Neural crest cell (in vitro differentiated cells): ENCODE data around the gene SRP14. TPM values are rescaled to one million over a fixed set of nuclear protein-coding genes. Genes with fewer than 3 reads are reported as not detected.

Experiments used
- DNase-seq: peaks from one replicate; pipeline ENCODE4 v3.0.0; 2021; ENCODE audit warnings: low read depth, mixed read lengths, low spot score
- H3K27ac Mint-ChIP-seq: one replicate; pipeline ENCODE4 v1.8.0; 2021; ENCODE audit warnings: mild to moderate bottlenecking, mixed read lengths; ENCODE audit not compliant: unreplicated experiment
- H3K27me3 Mint-ChIP-seq: 2 replicates; pipeline ENCODE4 v1.8.0; 2021; ENCODE audit warnings: low read depth, mild to moderate bottlenecking, mixed read lengths
- H3K36me3 Mint-ChIP-seq: 2 replicates; pipeline ENCODE4 v1.8.0; 2021; ENCODE audit warnings: low read depth, mild to moderate bottlenecking, mixed read lengths
- H3K4me1 Mint-ChIP-seq: 2 replicates; pipeline ENCODE4 v1.8.0; 2021; ENCODE audit warnings: mixed read lengths
- H3K4me3 Mint-ChIP-seq: one replicate; pipeline ENCODE4 v1.8.0; 2021; ENCODE audit warnings: mild to moderate bottlenecking, mixed read lengths
- H3K9me3 Mint-ChIP-seq: 2 replicates; pipeline ENCODE4 v1.8.0; 2021; ENCODE audit warnings: mixed read lengths
- CTCF ChIP-seq: fragments of 200-600 bp; sonication (generic); conservative IDR thresholded peaks from 2 replicates; pipeline ENCODE4 v1.5.0; 2021; ENCODE audit warnings: antibody characterized with exemption, mild to moderate bottlenecking
- total RNA-seq: library from RNA; stranded (reverse); gene quantifications from 2 replicates; pipeline ENCODE4 v1.2.1, GENCODE V29; 2021

Gene SRP14
- total RNA-seq, 1 donor from 2014 or later: 229 TPM

DNA sequence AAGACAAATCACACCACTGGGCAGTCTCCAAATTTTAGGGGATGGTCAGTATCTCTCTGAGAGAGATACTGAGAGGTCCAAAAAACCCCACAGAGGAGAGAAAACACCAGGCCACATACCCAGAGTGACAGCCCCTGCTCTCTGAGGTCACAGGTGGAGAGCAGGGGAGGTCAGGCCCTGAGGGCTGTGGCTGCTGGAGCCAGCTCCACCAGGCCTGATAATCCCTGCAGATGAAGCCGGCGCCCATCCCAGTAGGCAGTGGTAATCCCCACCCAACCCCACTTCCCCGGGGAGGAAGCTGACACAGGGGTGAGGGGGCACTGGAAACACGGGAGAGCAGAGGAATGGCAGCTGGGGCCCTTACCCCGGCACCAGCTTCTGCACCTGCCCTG lies 31.2 kb upstream of the SRP14 start:
- Mint-ChIP-seq H3K9me3 (peaks cover 2% of the 10 kb centered on the region), H3K36me3 (peaks cover 4% of the 10 kb centered on the region), H3K27ac (no peak overlapping the region), H3K27me3 (no peaks in the 10 kb centered on the region), H3K4me3 (peak overlapping the region; percentile 34), H3K4me1 (peaks cover 34% of the 10 kb centered on the region)
- no peak for TF ChIP-seq CTCF
- DNase-seq: no peak

DNA sequence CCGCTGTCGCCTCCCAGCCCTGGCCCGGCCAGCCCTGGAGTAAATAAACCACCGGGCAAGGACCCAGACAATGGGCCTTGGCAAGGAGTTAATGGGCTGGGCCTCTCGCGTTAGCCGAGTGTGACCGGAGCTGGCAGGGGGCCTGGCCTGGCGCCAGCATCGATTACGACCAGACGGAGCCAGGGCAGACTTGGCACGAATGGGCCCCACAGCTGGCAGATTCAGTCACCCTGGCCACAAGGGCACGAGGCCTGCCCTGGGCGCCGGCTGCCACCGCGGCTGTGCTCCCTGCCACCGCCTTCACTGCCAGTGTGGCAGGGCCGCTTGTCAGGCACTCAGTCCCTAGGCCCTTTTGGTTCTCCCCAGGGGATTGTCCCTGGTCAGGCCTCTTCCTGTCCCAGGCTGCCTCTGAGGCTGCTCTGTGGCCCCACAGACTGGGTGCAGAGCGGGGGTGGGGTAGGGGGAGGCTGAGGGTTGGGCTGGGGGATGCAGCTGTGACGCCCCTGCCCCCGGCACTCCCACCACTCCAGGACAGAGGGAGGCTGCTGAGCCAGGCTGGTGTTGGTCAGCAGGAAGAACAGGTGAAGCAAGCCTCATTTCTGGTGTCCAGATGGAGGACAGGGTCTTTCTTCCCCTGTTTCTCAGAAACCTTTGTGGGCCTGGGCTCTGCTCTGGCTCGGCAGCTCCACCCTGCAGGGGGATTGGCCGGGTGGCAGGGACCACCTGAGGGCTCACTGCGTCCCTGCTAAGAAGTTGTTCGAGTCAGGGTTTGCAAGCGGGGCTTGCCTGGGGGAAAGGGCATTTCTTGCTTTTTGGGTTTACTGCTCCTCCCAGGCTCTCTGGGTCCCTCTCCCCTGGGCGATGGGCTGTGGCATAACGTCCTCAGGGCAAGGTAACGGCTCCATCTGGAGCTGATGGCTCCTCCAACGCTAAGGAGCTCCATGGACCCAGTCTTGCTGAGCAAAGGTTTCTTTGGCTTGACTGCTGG lies 30.5 kb upstream of the SRP14 start:
- no peak for TF ChIP-seq CTCF
- peaks cover 4% of the 10 kb centered on the region for H3K36me3 Mint-ChIP-seq
- H3K27ac Mint-ChIP-seq: no peak overlapping the region
- H3K27me3 Mint-ChIP-seq: no peaks in the 10 kb centered on the region
- H3K4me3 Mint-ChIP-seq: peak overlapping the region; percentile 34
- peaks cover 38% of the 10 kb centered on the region for H3K4me1 Mint-ChIP-seq
- peaks cover 2% of the 10 kb centered on the region for H3K9me3 Mint-ChIP-seq
- no peak for DNase-seq

DNA sequence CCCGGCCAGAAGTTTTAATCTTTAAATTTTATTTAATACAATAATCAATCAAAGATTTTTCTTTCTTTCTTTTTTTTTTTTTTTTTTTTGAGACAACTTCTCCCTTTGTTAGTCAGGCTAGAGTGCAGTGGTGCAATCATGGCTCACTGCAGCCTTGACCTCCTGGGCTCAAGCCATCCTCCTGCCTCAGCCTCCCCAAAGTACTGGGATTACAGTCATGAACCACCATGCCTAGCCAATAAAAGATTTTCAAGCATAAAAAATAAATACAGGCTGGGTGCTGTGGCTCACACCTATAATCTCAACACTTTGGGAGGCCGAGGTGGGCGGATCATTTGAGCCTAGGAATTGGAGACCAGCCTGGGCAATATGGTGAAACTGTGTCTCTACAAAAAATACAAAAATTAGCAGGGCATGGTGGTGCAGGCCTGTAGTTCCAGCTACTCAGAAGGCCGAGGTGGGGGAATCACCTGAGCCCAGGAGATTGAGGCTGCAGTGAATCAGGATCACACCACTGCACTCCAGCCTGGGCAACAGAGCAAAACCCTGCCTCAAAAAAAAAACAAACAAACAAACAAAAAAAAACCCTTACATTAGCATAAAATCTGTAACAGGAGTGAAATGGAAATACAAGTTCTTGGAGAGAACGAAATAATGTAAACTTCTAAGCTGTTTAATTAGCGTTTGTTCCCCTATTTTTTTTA lies 29.1 kb upstream of the SRP14 start:
- Mint-ChIP-seq H3K4me1 (peaks cover 38% of the 10 kb centered on the region), H3K4me3 (no peak overlapping the region), H3K9me3 (no peaks in the 10 kb centered on the region), H3K36me3 (no peaks in the 10 kb centered on the region), H3K27me3 (no peaks in the 10 kb centered on the region), H3K27ac (no peak overlapping the region)
- no peak for DNase-seq
- no peak for TF ChIP-seq CTCF

GRCh38 chr15:40066589-40066988 lies 27.6 kb upstream of the SRP14 start:
- Mint-ChIP-seq H3K4me1 (peaks cover 32% of the 10 kb centered on the region), H3K27ac (no peak overlapping the region), H3K4me3 (peak overlapping the region; percentile 20), H3K27me3 (no peaks in the 10 kb centered on the region), H3K36me3 (no peaks in the 10 kb centered on the region), H3K9me3 (no peaks in the 10 kb centered on the region)
- TF ChIP-seq CTCF: no peak
- no peak for DNase-seq

GRCh38 chr15:40065166-40065565 lies 26.2 kb upstream of the SRP14 start:
- Mint-ChIP-seq H3K4me3 (no peak overlapping the region), H3K9me3 (no peaks in the 10 kb centered on the region), H3K27me3 (no peaks in the 10 kb centered on the region), H3K27ac (no peak overlapping the region), H3K36me3 (no peaks in the 10 kb centered on the region), H3K4me1 (peaks cover 32% of the 10 kb centered on the region)
- DNase-seq: no peak
- TF ChIP-seq CTCF: no peak
